HT-29 (cell line): ENCODE data around the gene SH2D6. TPM values are rescaled to one million over a fixed set of nuclear protein-coding genes. Genes with fewer than 3 reads are reported as not detected.

Source experiments
- DNase-seq: peaks from one replicate; pipeline ENCODE4 v3.0.0-alpha.2; 2015; ENCODE audit warnings: low spot score
- total RNA-seq: library from RNA; depleted of rRNA; stranded (reverse); fragments of >200 nt; shearing (Covaris generic); gene quantifications from 2 replicates; pipeline ENCODE4 v1.2.3, GENCODE V29; 2014

SH2D6 gene
- total RNA-seq, 1 experiment from 2014 or later: 0.08 TPM

DNA sequence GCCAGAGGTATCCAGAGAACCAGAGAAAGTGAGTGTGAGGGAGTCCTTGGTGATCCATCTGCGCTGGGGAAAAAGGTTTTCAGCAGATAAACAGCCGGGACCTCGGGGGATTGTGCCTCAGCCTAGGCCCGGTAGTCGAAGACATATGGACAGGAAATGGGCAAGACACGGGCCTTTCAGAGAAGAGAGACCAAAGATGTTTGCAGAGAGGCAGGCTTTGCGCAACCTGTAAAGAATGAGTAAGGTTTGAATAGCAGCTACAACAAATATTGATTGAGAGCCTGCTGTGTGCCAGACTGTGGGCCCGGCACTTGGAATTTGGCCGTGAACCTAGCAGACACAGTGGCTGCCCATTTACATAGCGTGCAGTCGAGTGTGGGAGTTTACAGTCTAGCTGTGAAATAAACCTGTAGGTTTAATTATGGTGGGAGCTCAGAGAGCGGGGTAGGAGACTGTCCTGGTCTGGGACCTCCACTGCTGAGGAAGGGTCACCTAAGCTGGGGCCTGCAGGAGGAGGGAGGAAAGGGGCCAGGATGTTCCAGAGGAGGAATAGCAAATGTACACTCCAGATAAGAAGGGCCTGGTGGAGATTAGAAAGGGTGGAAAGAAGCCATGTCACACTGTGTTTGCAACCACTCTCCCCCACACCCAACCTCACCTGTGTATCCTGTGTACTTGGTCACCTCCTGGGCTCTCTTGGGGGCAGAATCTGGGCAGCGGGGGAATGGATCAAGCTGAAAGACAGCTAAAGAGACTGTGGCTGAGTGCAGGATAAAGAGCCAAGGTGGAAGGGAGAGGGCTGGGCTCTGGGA, 3.0 kb downstream of the SH2D6 start:
- peak; percentile 81 for DNase-seq

DNA sequence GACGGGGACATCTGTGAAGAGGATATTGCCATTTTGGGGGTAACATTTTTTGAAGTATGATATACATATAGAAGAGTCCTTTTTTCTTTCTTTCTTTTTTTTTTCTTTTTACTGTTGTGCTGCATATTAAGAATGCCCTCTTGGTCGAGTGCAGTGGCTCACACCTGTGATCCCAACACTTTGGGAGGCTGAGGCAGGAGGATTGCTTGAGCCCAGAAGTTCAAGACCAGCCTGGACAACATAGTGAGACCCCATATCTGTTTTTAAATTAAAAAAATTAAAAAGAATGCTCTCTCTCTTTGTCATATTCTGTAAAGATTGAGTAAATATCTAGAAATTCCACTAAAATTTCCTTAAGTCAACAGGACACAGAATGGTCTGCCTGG, 3.6 kb downstream of the SH2D6 start:
- DNase-seq: no peak

DNA sequence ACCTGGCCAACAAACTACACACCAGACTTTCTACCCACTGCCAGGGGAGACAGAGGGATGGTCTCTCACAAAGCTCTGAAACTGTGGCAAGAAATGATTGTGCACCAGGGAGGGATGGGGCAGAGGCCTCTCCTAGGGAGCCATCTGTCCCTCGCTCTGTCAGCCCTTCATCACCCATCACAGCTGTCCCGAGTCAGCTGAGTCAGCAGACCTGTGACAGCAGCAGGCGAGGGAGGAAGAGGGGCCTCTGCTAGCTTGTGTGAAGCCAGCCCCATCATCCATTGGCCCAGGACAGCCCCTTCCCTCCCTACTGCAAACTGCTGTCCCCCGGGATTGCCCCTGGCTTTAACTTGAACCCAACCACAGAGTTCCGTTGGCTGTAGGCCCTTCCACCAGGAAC, 5.0 kb downstream of the SH2D6 start:
- no peak for DNase-seq

- no peak for DNase-seq
Measured at GRCh38 chr2:85425588-85425987, 7.1 kb downstream of the SH2D6 start.

DNA sequence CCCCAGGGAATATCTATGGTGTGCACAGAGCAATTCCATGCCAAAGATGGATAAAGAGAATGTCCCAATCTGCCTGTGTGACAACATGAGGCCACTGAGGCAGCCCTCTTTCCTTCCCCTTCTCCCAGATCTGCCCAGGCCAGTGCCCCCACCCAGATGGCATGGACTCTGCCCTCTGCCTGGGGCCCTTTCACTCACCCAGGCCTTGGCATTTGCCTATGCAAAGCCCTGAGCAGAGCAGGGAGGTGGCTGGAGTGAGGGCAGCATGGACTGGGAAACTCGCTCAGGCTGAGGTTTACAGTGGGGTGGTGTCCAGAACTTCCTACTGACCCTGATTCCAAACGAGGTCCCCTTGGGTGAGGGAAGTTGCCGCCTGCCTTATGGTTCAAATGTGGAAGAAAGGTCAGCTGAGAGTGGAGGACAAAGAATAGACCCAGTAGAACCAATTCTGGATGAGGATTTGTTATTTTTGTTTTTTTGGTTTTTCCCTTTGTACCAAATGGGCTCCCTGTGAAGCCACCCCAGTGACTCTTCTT, 8.9 kb downstream of the SH2D6 start:
- no peak for DNase-seq

GRCh38 chr2:85428343-85428881, 9.9 kb downstream of the SH2D6 start:
- no peak for DNase-seq

- no peak for DNase-seq
Measured at GRCh38 chr2:85429213-85429923, 10.9 kb downstream of the SH2D6 start.

DNA sequence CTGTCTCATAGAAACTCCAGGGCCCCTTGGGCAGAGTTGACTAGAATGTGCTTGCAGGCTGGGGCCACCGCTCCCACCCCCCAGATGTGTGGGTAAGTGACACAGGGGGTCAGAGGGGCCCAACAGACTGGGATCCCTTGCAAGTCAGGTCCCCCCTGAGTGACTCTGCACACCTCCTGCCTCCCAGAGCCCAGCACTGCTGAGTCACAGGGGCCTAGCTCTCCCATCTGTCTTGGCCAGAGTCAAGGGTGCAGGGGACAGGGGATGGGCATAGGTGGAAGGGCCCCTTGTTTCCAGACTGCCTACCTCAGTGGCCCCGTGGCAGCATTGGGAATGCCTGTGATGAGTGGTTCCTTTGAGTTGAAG, 11.4 kb downstream of the SH2D6 start:
- no peak for DNase-seq

GRCh38 chr2:85430752-85431569, 12.4 kb downstream of the SH2D6 start:
- DNase-seq: no peak

GRCh38 chr2:85431570-85432205, 13.2 kb downstream of the SH2D6 start:
- no peak for DNase-seq

DNA sequence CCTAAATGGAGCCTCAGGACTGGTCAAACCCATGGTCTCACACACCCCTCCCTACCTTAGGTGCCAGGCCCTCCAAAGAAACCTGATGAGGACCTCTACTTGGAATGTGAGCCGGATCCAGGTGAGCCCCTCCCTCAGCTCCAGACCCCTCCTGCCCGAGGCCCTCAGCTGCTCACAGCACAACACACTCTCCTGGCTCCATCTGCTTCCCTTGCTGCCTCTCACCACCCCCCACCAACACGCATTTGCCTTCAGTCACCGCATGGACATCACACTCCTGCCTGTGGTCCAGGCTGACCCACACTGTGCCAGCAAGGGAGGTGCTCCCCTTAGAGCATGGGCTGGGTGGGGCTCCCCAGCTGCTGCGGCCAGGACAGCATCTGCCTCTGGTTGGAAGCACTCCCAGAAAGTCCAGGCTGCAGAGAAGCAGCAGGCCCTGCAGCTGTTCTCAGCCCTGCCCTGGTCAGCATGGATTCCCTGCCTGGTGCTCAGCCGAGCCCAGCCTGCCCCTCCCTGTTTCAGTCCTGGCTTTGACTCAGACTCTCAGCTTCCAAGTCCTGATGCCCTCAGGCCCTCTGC, 15.1 kb downstream of the SH2D6 start:
- DNase-seq: peak; percentile 54

GRCh38 chr2:85434696-85435095, 16.2 kb downstream of the SH2D6 start:
- no peak for DNase-seq

- DNase-seq: no peak
Measured at GRCh38 chr2:85435220-85435958, 16.9 kb downstream of the SH2D6 start.

DNA sequence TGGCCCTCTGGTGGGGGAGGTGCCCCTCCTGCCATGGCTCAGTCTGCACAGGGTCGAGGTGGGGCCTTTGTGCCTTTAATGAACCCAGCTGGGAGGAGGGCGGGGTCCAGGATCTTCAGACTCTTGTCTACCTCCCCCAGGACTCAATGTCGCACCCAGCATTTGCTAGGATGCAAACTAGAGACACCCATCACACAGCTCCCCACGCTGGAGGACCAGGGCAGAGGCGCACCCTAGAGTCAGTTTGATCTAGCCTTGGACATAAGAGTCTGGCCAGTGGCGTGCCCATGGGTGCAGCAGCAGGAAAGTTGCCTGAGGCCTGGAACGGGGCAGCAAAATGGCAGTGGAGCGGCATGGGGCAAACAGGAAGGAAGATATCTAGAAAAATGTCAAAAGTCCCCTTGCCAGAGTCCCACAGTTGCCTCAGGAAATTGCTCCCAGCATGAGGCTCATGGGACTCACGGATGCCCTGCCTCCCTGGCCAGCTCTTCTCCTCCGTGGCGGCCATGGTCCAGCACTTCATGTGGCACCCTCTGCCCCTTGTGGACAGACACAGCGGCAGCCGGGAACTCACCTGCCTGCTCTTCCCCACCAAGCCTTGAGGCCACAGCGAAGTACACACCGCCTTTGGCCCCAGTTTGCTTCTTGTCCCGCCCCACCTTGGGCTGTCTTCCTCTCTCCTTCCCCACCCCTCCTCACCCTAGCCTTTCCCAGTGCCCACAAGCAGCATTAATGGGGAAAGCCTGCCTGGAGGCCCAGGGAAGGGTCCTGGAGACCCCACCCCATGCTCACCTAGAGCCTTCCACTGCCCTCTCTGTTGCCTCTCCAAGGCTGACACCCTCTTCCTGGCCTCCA, 17.7 kb downstream of the SH2D6 start:
- peak; percentile 77 for DNase-seq

- DNase-seq: peak; percentile 55
Measured at GRCh38 chr2:85436836-85437487, 18.4 kb downstream of the SH2D6 start.

- DNase-seq: peak; percentile 81
Measured at GRCh38 chr2:85437488-85438200, 19.1 kb downstream of the SH2D6 start.

GRCh38 chr2:85438201-85439024, 19.9 kb downstream of the SH2D6 start:
- DNase-seq: no peak
